ENCODE data around the gene UBE2K. TPM values are rescaled to one million over a fixed set of nuclear protein-coding genes. Genes with fewer than 3 reads are reported as not detected.
"Not testable (repeated sequence)": the region's sequence is repeated elsewhere in the genome, so short reads cannot be mapped to it uniquely, and the experiment has no call there.

The UBE2K gene
- total RNA-seq, 1 experiment from 2014 or later: 38.9 TPM

DNA sequence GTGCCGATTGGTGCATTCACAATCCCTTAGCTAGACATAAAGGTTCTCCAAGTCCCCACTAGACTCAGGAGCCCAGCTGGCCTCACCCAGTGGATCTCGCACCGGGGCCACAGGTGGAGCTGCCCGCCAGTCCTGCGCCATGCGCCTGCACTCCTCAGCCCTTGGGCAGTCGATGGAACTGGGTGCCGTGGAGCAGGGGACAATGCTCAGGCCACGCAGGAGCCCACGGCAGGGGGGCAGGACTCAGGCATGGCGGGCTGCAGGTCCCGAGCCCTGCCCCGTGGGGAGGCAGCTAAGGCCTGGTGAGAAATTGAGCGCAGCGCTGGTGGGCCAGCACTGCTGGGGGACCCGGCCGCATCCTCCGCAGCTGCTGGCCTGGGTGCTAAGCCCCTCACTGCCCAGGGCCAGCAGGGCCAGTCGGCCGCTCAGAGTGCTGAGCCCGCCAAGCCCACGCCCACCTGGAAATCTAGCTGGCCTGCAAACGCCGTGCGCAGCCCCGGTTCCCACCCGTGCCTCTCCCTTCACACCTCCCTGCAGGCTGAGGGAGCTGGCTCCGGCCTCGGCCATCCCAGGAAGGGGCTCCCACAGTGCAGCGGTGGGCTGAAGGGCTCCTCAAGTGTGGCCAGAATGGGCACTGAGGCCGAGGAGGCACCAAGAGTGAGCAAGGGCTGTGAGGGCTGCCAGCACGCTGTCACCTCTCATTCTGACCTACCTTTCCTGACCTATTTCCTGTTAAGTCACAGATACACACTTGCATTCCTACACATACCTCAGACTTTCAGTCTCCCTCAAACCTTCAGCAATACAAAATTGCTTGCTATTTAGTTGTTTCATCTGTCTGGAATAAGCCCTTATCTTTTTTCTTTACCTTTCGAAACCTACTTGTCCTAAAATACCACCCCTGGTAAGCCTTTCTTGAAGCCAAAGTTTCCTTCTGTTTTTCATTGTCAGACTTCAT is 20.7 kb downstream of the UBE2K start:
- H3K27me3 ChIP-seq (ENCODE audit: low read length): no peaks in the 10 kb centered on the region
- DNase-seq (no peak), ATAC-seq (no peak)
- no peak overlapping the region for H3K9ac ChIP-seq (ENCODE audit: low read length)
- H4K20me1 ChIP-seq (ENCODE audit: low read length): peaks cover 13% of the 10 kb centered on the region; the same call in 1 of the 2 replicates
- H3K4me3 ChIP-seq (ENCODE audit: low read length): no peak overlapping the region
- no peak overlapping the region for H3K4me2 ChIP-seq (ENCODE audit: low read length)
- H3K9me3 ChIP-seq (ENCODE audit: low read length): no peaks in the 10 kb centered on the region
- peaks cover 92% of the 10 kb centered on the region for H3K79me2 ChIP-seq (ENCODE audit: low read length)
- H3K4me1 ChIP-seq (ENCODE audit: insufficient read depth, low read length): no peaks in the 10 kb centered on the region
- ChIA-PET CTCF (no interaction called here), POLR2A (ENCODE audit: unreplicated experiment) (no interaction called here)
- no peak overlapping the region for H3K27ac ChIP-seq (ENCODE audit: low read length)
- TF ChIP-seq EZH2phosphoT487 (IDR thresholded peaks at IDR 0.05; ENCODE audit: borderline replicate concordance, low read length) (no peak), EZH2 (IDR thresholded peaks at IDR 0.05; ENCODE audit: low read length, unreplicated experiment) (no peak)
- TF ChIP-seq, protein P1, sequence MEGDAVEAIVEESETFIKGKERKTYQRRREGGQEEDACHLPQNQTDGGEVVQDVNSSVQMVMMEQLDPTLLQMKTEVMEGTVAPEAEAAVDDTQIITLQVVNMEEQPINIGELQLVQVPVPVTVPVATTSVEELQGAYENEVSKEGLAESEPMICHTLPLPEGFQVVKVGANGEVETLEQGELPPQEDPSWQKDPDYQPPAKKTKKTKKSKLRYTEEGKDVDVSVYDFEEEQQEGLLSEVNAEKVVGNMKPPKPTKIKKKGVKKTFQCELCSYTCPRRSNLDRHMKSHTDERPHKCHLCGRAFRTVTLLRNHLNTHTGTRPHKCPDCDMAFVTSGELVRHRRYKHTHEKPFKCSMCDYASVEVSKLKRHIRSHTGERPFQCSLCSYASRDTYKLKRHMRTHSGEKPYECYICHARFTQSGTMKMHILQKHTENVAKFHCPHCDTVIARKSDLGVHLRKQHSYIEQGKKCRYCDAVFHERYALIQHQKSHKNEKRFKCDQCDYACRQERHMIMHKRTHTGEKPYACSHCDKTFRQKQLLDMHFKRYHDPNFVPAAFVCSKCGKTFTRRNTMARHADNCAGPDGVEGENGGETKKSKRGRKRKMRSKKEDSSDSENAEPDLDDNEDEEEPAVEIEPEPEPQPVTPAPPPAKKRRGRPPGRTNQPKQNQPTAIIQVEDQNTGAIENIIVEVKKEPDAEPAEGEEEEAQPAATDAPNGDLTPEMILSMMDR (conservative IDR thresholded peaks at IDR 0.05; ENCODE audit: low read depth, low read length): no peak
- no peak overlapping the region for H2AFZ ChIP-seq (ENCODE audit: low read length)
- no peaks in the 10 kb centered on the region for H3F3A ChIP-seq (ENCODE audit: low read length, unreplicated experiment)
- intact Hi-C loops (cut with micrococcal nuclease): no loop called here
- H3K9me2 ChIP-seq (replicated peaks; ENCODE audit: low read length): no peaks in the 10 kb centered on the region
- H3K36me3 ChIP-seq (ENCODE audit: low read depth, low read length): no peaks in the 10 kb centered on the region
- BruUV-seq (replicated peaks): no TSS peak

DNA sequence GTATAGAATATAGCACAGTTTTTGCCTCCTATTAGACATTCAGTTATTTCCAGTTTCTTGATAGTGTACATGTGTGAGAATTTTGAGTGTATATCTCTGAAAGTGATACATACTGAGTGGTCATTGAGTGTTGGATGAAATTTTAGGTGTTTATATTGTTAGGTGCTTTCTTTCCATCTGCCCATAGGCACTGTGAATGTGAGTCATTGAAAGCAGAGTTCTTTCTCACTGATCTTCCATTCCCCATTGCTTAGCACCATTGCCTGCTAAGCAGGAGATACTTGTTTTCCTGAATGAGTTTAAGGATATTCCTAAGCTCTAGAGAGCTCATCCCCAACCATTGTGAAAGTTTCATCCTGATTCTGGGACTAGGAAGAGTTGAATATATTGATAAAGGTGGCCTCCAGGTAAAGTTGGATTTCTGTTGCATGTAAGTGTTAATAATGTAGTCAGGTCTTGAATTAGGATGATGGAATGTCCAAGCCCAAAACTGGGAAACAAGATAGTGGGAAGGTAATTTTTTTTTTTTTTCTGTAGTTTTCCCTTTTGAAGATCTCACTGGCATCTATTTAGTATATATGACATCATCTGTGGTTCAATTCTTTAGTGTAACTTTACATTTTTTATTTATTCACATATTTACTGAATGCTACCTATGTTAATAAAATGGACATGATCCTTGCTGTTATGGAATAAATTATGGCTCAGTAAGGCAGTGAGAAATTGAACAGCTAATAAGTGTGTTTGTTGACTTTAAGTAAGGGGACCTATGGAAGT is 22.1 kb downstream of the UBE2K start:
- no peak overlapping the region for H2AFZ ChIP-seq (ENCODE audit: low read length)
- H3K4me3 ChIP-seq (ENCODE audit: low read length): no peak overlapping the region
- no peak overlapping the region for H3K9ac ChIP-seq (ENCODE audit: low read length)
- H3K4me2 ChIP-seq (ENCODE audit: low read length): no peak overlapping the region
- peaks cover 13% of the 10 kb centered on the region; the same call in 1 of the 2 replicates for H4K20me1 ChIP-seq (ENCODE audit: low read length)
- ChIA-PET CTCF (no interaction called here), POLR2A (ENCODE audit: unreplicated experiment) (no interaction called here)
- H3K27ac ChIP-seq (ENCODE audit: low read length): no peak overlapping the region
- no peak for ATAC-seq
- 0 out of 2 replicates have a peak, but pooled peaks cover 1% of the 10 kb centered on the region for H3K36me3 ChIP-seq (ENCODE audit: low read depth, low read length)
- intact Hi-C loops (cut with micrococcal nuclease): no loop called here
- TF ChIP-seq EZH2phosphoT487 (IDR thresholded peaks at IDR 0.05; ENCODE audit: borderline replicate concordance, low read length) (no peak), EZH2 (IDR thresholded peaks at IDR 0.05; ENCODE audit: low read length, unreplicated experiment) (no peak)
- TF ChIP-seq, protein P1 (conservative IDR thresholded peaks at IDR 0.05; ENCODE audit: low read depth, low read length): no peak
- no peaks in the 10 kb centered on the region for H3K9me2 ChIP-seq (replicated peaks; ENCODE audit: low read length)
- no peaks in the 10 kb centered on the region for H3K4me1 ChIP-seq (ENCODE audit: insufficient read depth, low read length)
- no peak for DNase-seq
- BruUV-seq (replicated peaks): TSS peak; percentile 10
- H3K79me2 ChIP-seq (ENCODE audit: low read length): peaks cover 95% of the 10 kb centered on the region
- no peaks in the 10 kb centered on the region for H3K27me3 ChIP-seq (ENCODE audit: low read length)
- H3K9me3 ChIP-seq (ENCODE audit: low read length): no peaks in the 10 kb centered on the region
- no peaks in the 10 kb centered on the region for H3F3A ChIP-seq (ENCODE audit: low read length, unreplicated experiment)

DNA sequence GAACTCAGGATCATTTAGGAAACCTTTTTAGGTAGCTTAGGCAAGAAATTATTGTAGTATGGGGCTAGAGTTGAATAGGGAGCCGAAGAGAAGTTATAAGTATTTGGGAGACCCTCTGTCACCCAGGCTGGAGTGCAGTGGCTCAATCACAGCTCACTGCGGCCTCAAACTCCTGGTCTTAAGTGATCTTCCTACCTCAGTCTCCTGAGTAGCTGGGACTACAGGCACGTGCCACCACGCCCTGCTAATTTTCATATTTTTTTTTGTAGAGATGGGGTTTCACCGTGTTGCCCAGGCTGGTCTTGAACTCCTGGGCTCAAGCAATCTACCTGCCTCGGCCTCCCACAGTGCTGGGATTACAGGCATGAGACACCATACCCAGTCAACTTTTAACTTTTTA is 23.3 kb downstream of the UBE2K start:
- H3K9me3 ChIP-seq (ENCODE audit: low read length); H3K36me3 ChIP-seq (ENCODE audit: low read depth, low read length); H3K4me1 ChIP-seq (ENCODE audit: insufficient read depth, low read length); H3K4me3 ChIP-seq (ENCODE audit: low read length); ATAC-seq; H3K9ac ChIP-seq (ENCODE audit: low read length); POLR2A ChIA-PET (ENCODE audit: unreplicated experiment); H3K4me2 ChIP-seq (ENCODE audit: low read length); H2AFZ ChIP-seq (ENCODE audit: low read length); intact Hi-C loops (cut with micrococcal nuclease); H3F3A ChIP-seq (ENCODE audit: low read length, unreplicated experiment); BruUV-seq (replicated peaks); CTCF ChIA-PET; DNase-seq; H3K27ac ChIP-seq (ENCODE audit: low read length); H3K9me2 ChIP-seq (replicated peaks; ENCODE audit: low read length); H3K27me3 ChIP-seq (ENCODE audit: low read length): not testable (repeated sequence)
- Histone ChIP-seq H3K79me2 (ENCODE audit: low read length) (peaks cover 96% of the 10 kb centered on the region), H4K20me1 (ENCODE audit: low read length) (peaks cover 13% of the 10 kb centered on the region; the same call in 1 of the 2 replicates)

All from PC-3 (cell line).